ENCODE data around the gene GCLC. TPM values are rescaled to one million over a fixed set of nuclear protein-coding genes. Genes with fewer than 3 reads are reported as not detected.

GCLC gene
- total RNA-seq, 1 experiment from 2014 or later: 47.1 TPM

- ATAC-seq: no peak
- Mint-ChIP-seq H3K4me3 (peak overlapping the region; percentile 35), H3K27me3 (ENCODE audit: low read depth) (peaks cover 25% of the 10 kb centered on the region), H3K36me3 (no peaks in the 10 kb centered on the region; the same call in 1 of the 2 replicates), H3K27ac (no peak overlapping the region), H3K9me3 (peaks cover 12% of the 10 kb centered on the region), H3K4me1 (peaks cover 49% of the 10 kb centered on the region)
- ChIA-PET POLR2A (no interaction called here), CTCF (no interaction called here)
- DNase-seq (ENCODE audit: low spot score): no peak
- TF ChIP-seq GABPB1 (CRISPR knock-in tag; IDR thresholded peaks at IDR 0.05): no peak
- TF ChIP-seq MLX (CRISPR knock-in tag; IDR thresholded peaks at IDR 0.05): no peak
- TF ChIP-seq GTF2I (CRISPR knock-in tag; conservative IDR thresholded peaks at IDR 0.05): no peak
- no peak for TF ChIP-seq ATF2 (CRISPR knock-in tag; IDR thresholded peaks at IDR 0.05; ENCODE audit: borderline replicate concordance, low read depth)
- no peak for TF ChIP-seq FOXJ3 (CRISPR knock-in tag; IDR thresholded peaks at IDR 0.05; ENCODE audit: borderline replicate concordance)
- TF ChIP-seq ZNF396 (CRISPR knock-in tag; IDR thresholded peaks at IDR 0.05; ENCODE audit: borderline replicate concordance): no peak
- TF ChIP-seq ZNF263 (CRISPR knock-in tag; IDR thresholded peaks at IDR 0.05; ENCODE audit: low read depth): no peak
- no peak for TF ChIP-seq KAT7 (CRISPR knock-in tag; IDR thresholded peaks at IDR 0.05; ENCODE audit: borderline replicate concordance)
- TF ChIP-seq ZMAT4 (CRISPR knock-in tag; IDR thresholded peaks at IDR 0.05): no peak
These were observed 1.4 kb upstream of the GCLC start for GRCh38 chr6:53546281-53546680.

GRCh38 chr6:53544217-53544469 lies 758 bp downstream of the GCLC start:
- ChIA-PET POLR2A (interaction anchor here (1.5 kb wide), 1 partner anchor 12 kb away, joined by 4 read pairs; no protein-coding TSS in a partner anchor), CTCF (interaction anchor here (0.5 to 1.8 kb wide), 7 partner anchors 12 to 182 kb away, joined by 4 to 13 read pairs (median 5); no protein-coding TSS in a partner anchor)
- TF ChIP-seq SMAD3 (CRISPR knock-in tag; IDR thresholded peaks at IDR 0.05; ENCODE audit: borderline replicate concordance): no peak
- no peak for TF ChIP-seq MLX (CRISPR knock-in tag; IDR thresholded peaks at IDR 0.05)
- TF ChIP-seq CREM (CRISPR knock-in tag; IDR thresholded peaks at IDR 0.05): no peak
- no peak for TF ChIP-seq STAT6 (CRISPR knock-in tag; conservative IDR thresholded peaks at IDR 0.05; ENCODE audit: low read depth)
- no peak for TF ChIP-seq ZNF396 (CRISPR knock-in tag; IDR thresholded peaks at IDR 0.05; ENCODE audit: borderline replicate concordance)
- TF ChIP-seq ZMAT4 (CRISPR knock-in tag; IDR thresholded peaks at IDR 0.05): no peak
- no peak for TF ChIP-seq ATF6 (CRISPR knock-in tag; IDR thresholded peaks at IDR 0.05)
- no peak; the same call in 1 of the 2 replicates for ATAC-seq
- H3K27ac Mint-ChIP-seq: peak overlapping the region; percentile 96
- H3K4me3 Mint-ChIP-seq: peak overlapping the region; percentile 99
- DNase-seq (ENCODE audit: low spot score): no peak
- peaks cover 70% of the 10 kb centered on the region for H3K4me1 Mint-ChIP-seq
- peaks cover 1% of the 10 kb centered on the region for H3K9me3 Mint-ChIP-seq
- H3K27me3 Mint-ChIP-seq (ENCODE audit: low read depth): peaks cover 25% of the 10 kb centered on the region
- H3K36me3 Mint-ChIP-seq: no peaks in the 10 kb centered on the region; the same call in 1 of the 2 replicates

Data from WTC11 (cell line).